Measurements from ENCODE around the gene ARL2BP.
"Not testable (repeated sequence)": the region's sequence is repeated elsewhere in the genome, so short reads cannot be mapped to it uniquely, and the experiment has no call there.

ARL2BP gene

DNA sequence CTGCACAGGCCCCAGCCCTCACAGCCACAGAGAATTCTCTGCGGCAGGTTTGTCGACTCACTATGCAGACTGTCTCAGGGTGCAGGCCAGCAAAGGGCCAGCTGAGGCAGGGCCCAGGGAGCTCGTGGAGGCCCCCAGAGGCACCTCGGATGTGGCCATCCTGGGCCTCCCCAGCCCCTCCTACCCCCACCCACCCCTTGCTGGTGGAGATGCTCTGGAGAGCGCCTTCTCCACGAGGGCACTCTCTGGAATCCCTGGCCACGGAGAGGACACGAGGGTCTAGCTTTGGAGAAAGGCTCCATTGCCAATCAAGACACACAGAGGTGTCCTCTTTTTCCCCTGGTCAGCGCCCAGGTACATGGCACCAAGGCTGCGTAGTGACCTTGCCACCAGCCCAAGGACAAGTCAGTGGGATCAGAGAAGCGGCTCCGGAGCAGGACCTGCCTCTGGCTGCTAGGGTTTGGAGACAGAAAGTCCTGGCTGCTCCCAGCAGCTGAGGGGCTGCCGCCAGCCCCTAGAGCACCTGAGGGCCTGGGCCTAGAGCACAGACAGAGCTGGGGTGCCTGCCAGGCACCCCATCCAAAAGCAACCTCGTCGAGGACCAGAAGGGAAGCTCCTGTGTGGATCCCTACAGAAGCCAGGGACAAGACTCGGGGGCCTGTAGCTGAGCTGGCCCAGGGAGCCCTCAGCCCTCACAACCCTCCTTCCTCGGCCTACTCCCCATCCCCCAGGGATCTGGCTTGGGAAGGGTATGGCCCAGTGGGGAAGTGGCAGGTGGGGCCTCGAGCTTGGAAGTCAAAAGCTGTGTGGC lies 18.7 kb downstream of the ARL2BP start:
- no peak for DNase-seq

DNA sequence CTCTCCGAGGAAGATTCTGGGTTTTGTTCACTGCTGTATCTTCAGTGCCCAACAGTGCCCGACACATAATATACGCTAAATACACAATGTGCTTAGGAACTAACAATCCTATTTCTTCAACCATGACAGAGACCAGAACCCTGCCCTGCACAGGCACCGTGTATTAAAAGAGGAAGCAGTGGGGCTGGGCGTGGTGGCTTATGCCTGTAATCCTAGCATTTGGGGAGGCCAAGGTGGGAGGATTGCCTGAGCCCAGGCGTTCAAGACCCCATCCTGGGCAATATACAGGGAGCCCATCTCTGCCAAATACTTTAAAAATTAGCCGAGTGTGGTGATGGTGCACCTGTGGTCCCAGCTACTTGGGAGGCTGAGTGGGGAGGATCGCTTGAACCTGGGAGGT lies 19.3 kb downstream of the ARL2BP start:
- no peak for DNase-seq

DNA sequence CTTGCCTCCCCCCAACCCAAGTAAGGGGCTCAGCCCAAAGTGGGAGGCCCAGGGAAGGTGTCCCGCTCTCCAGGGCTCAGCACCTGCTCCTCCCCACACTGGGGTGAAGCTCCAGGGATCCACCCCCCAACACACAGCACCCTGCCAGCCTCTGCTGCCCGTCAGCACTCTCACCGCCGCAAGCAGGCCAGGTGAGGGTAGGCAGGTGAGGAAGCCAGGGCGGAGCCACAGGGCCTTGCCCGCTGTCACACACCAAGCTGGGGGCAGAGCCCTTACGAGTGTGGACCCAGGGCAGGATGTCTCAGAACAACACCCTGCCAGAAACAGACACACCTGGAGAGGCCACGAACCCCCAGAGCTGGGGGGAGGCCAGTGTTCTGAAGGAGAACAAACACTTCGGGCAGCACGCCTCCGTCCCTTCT lies 19.9 kb downstream of the ARL2BP start:
- no peak for DNase-seq

DNA sequence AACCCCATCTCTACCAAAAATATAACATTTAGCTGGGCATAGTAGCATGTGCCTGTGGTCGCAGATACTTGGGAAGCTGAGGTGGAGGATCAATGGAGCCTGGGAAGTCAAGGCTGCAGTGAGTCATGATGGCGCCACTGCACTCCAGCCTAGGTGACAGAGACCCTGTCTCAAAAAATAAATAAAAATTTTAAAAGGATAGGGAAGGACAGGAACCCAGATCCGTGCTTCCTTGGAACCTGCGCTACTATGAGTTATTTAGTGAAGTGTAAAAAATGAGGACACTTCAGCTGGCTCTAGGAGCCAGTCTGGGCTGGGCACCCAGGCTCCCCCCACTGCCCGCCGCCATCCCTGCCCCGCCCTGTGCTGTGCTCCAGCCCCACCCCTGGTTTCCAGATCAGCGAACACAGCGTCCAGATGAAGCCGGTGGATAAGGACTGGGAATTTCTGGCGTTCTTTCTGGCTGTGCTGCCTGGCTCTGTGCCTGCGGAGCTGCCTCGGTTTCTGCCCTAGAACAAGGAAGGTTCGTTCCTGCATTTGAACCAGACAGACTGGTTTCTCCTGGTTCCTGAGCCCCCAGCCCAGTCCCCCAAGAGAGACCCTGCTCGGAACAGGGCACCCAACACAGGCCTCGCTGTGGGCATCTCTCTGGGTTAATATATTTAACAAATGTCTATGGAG lies 20.9 kb downstream of the ARL2BP start:
- no peak for DNase-seq

DNA sequence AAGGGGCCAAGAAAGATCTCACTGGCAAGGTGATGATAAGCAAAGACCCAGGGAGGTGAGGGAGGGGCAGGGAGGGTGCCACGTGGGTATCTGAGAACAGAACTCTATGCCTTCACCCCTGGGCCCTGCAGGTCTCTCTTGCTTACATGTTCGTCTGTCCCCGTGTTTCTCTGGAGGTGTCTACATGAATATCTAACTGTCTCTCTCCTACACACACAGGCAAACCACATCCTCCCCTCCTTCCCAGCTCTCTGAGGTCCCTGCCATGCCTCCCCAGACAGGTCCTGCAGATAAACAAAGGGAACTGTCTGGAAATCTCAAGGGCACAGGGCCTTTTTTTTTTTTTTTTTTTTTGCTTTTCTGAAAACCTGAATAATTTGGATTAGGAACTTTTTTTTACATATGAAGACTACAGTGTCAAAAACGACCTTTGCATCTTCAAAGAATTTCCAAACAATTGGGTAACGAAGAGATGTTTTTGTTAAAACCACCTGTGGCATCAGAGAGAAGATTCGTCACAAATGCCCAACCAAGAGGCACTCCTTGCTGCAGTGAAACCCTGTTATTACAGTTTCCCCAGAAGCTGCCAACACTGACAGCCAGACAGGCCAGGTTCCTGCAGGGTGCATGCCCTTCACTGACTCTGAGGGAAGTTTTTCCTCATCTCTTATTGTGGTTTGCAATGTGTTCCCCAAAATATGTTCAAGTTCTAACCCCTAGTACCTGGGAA lies 21.6 kb downstream of the ARL2BP start:
- peak; percentile 25 for DNase-seq

DNA sequence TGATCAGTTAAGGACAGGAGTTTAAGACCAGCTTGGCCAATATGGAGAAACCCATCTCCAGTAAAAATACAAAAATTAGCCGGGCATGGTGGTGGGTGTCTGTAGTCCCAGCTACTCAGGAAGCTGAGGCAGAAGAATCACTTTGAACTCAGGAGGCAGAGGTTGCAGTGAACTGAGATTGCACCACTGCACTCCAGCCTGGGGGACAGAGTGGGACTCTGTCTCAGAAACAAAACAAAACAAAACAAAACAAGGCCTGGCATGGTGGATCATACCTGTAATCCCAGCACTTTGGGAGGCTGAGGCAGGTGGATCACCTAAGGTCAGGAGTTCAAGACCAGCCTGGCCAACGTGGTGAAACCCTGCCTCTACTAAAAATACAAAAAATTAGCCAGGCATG lies 22.3 kb downstream of the ARL2BP start:
- DNase-seq = not testable (repeated sequence)

DNA sequence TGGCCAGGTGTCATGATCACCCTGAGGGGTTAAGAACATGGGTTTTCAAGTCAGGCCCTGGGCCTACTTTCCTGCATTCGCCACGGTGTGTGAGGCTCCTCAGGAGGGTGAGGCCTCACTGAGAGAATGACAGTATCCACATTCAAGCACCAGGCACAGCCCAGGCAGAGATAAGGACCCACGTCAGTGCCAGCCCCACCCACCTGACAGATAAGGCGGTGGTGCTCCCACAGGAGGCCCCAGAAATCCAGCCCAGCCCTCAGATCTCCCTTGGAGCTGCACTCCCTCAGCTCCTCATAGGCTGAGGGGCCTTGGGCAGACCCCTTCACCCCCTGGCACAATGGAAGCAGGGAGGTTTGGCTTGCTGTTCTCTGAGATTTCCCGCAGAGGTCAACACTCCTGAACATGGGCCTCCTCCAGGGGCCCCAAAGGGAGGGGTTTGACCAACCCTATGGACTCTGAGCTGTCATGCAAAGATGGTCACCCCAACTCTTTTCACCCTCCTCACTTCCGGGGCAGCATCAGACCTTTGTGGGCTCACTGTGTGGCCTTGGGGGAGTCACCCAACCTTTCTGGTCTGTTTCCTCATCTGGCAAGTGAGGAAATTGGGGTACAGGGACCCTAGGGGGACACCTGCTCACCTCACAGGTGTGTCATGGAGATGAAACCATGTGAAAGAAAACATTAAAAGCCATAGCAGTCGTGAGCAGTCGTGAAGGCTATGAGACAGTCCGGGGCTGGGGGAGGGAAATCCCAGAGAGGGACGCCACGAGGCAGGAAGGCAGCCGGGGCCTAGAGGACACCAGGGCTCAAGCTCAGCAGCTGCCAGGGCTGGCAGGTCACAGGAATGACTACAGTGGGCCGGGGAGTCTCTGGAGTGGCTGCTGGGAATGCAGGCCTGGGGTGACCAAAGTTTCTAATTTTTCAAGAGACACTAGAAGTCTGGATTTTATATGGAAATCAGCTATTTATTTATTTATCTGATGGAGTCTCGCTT lies 24.0 kb downstream of the ARL2BP start:
- DNase-seq = no peak

DNA sequence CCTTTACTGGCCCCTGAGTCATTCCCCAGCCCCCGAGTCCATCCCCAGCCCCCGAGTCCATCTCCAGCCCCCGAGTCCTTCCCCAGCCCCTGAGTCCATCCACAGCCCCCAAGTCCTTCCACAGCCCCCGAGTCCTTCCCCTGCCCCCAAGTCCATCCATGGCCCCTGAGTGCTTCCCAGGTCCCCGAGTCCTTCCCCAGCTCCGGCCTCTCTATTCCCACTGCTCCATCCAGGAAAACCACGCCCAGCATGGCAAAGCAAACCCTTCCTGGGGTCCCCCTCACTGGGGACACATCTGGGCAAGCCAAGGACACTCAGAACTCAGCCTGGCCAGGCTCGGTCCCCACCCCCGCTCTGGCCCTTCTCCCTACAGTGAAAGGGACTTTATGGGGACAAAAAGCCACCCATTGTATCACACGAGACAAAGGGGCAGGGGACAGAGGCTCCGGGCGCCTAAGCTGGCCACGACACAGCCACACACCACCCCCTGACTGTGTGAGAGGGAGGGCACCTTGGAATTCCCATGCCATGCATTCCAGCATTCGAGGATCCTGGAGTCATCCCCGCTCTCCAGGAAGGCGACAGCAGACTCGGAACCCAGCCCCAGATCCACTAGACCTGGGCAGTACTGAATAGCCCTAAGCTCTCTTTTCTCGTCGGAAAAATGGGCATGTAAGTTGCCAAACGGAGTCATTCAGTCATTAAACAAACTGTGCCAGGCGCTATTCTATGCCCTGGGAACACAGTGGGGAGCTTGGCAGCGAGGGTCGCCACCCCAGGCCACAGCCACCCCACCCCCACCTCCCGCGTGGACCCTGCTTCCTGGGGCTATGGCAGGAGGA lies 25.4 kb downstream of the ARL2BP start:
- no peak for DNase-seq

DNA sequence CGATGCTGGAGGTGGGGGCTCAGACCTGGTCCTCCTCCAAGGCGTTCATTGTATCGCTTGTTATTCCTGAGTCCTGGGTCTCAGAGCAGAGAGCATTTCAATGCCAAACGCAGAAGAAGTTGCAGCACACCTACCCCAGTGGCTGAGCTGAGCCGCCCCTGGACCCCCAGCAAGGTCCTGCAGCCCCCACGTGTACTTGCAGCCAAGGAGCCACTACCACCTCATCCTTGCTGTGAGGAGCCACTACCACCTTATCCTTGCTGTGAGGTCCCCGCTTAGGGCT lies 25.9 kb downstream of the ARL2BP start:
- no peak for DNase-seq

DNA sequence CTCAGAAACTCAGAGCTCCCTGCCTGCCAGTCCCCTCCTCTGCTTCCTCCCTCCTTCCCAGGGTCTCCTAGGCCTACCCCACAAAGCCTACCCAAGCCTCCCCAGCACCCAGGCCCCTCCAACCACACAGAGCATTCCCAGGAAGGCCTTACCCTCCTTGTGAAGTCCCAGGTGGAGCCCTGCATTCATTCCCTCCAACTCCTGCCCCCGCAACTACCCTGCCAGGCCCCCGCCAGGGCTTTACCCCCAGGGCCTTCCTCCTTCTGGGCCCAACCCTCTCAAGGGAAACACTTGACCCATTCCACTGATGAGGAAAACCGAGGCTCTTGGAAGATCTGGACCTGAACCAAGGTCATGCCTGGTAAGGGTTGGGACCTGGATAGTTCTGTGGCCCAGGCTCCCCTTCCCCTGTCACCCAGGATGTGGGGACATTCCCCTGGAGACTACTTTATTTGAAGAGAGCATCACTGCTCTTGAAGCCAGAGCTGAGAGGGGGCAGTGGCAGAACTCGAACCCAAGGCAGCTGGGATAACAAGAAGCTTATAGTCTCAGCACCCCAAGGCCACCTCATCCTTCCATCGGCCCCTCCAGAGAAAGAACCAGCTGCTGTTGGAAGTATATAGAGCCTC lies 26.9 kb downstream of the ARL2BP start:
- DNase-seq = no peak

DNA sequence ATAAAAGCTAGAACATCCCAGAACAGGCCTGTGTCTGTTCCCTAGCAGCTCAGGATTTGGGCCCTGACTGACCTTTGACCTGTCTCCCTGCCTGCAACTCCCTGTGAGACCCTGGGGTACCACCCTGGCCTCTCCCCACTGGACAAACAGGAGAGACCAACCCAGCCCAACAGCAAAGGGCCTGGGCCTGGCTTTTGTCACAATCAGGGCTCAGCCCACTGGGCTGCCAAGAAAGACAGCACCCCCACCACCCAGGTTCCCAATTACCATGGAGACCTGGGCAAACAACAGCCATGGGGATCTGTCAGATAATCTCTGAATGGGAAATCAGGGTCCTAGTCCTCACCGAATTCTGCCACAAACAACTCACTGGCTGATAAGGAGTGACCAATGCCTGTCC lies 28.3 kb downstream of the ARL2BP start:
- DNase-seq = no peak

DNA sequence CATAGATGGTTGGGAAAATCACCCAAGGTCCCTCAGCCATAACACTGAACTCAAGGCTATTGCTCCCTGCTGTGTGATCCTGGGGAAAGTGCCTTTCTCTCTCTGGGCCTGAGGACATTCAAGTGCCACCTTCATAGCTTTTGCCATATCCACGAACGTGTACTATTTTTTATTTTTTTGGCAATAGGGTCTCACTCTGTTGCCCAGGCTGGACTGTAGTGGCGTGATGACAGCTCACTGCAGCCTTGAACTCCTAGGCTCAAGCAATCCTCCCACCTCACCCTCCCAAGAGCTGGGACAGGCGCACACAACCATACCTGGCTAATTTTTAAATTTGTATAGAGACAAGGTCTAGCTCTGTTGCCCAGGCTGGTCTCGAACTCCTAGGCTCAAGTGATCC lies 28.8 kb downstream of the ARL2BP start:
- no peak for DNase-seq

DNA sequence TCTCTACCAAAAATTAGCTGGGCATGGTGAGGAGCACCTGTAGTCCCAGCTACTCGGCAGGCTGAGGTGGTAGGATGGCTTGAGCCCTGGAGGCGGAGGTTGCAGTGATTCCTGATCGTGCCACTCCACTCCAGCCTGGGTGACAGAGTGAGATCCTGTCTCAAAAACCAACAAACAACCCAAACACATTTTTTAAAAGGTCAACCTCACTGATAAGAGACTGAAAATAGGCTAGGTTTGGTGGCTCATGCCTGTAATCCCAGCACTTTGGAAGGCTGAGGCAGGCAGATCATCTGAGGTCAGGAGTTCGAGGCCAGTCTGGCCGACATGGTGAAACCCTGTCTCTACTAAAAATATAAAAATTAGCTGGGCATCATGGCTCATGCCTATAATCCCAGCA lies 30.9 kb downstream of the ARL2BP start:
- not testable (repeated sequence) for DNase-seq

DNA sequence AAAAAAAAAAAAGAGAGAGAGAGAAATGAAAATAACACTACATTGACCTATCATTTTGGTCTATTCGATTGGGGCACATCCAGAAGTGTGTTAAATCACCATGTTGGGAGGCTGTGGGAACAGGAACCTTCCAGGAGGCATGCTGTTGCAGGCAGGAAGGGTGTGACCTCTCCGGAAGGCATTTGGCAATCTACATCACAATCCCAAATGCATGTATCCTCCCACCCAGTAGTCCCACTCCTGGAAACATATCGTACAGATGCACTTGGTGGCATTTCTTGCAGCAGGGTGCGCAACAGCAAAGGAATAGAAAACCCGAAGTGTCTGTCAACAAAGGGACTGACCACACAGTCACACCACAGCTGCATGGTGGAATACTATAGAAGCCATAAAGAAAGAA lies 31.5 kb downstream of the ARL2BP start:
- no peak for DNase-seq

DNA sequence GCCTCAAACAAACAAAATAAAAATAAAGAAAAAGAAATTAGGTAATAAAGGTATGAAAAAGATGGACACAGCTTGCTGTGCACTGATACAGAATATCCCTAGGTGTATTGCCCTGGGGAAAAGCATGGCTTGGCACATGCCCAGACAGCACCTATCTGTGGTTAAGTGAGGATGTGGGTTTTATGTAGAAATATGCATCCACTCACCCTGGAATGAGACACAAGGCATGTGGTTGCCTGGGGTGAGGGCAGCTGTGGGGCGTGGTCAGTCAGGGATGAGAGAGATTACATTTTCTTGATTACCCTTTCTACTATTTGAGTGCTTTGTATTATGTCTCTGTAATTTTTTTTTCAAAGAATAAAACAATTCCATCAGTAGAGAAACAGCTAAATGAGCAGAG lies 32.5 kb downstream of the ARL2BP start:
- DNase-seq = peak; percentile 60

DNA sequence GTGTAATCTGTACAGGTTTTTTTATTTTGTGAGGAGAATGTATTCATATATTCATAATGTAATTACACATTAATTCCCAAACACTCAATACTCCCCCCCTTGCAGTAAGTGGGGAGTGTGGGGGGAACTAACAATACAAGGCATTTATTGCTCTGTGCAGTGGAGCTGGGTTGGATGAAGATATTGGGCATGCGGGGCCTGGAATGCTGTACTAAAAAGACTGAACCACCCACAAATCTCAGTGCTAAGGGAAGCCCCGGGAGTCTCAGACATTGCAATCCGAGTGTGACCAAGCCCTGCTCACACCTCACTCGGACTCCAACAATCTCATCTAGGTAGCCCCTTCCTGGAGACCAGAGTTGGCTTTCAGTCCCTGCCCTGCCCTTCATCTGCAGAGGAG lies 33.4 kb downstream of the ARL2BP start:
- no peak for DNase-seq

DNA sequence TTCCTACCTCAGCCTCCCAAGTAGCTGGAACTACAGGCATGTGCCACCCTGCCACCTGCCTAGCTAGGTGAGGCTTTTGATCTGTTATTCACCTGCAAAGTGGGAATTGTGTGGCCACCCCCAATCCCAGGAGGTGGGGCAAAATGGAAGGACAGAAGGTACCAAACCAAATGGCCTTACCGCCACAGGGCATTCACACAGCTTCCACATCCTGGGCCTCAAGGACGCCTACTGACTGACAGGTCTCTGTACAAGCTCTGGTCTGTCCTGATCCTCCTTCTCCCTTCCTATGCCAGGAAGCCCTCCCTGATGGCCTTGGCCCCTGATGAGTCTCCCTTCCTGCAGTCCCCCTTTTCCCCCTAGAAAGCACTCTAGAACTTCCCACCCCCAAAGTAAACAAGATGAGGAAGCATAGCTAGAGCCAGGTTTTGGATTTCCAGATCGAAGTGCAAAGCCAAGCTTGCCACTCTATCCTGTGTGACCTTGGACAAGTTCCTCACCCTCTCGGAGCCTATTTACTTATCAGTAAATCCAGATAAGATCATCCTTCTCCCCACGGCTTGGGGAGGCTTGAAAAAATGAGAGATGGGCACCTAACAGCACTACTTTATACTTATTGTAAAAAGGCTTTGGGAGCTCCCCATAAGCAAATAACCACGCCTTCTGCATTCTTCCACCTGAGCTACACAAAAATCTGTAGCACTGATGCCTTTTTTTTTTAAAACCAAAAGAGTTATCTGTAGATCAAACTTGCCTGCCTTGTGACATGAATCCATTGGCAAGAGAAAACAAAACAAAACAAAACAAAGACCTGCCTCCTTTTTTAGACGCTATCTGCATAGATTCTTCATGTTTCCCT lies 35.0 kb downstream of the ARL2BP start:
- no peak for DNase-seq

DNA sequence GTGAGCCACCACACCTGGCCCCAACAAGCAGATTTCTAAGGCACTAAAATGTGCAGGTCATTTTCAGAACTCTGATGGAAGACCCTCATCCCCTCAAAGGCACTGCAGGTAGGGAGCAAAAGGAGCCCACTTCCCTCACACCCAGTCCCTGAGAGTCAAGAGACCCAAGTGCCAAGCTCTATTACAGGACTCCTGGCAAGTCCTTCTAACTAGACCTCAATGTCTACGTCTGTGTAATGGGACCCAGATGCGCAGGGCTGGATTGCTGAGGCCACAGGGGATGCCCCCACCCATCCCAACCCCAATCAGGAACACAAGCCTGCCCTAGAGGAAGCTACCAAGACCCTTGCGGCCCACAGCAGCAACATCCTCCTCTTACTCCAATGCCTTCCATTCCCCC lies 36.7 kb downstream of the ARL2BP start:
- DNase-seq = no peak

DNA sequence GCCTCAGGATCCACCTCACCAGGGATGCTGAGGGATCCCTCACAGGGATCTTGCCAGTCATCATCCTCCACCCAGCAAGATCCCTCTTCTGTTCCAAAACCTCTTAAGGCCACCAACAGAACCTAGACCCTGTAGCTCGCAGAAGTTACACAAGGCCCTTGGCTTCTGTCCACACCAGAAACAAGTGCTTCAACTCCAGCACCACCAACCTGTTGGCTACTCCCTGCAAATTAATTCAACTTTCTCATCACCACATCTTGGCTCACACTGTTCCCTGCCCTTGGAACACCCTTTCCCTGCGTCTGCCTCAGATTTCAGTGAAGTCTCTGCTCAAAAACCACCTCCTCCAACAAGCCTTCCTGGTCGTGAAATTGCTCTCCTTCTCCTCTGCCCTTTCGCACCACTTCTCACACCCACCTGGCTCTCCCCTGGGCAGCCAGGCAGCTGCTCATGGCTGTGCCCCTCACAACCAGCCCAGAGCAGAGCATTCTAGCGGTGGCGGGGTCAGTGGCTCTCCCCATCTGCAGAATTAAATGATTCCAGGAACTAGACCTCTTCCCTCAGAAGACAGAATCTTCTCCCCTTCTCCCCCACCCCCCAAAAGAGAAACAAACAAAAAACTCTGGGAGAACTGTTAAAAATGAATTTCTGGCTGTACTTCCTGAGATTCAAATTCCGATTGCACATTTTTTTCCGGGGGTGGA lies 37.6 kb downstream of the ARL2BP start:
- no peak for DNase-seq

Measured in activated CD4-positive, alpha-beta T cell treated with anti-CD3 and anti-CD28 coated beads, Interleukin-2, Interleukin-6, amounts not matched to agents 100 ng/mL and 50 ng/mL, durations not matched to agents 16 hours and 8 hours (primary cell).